OCI-LY7 (cell line): ENCODE results near the gene SLC16A12. TPM values are rescaled to one million over a fixed set of nuclear protein-coding genes. Genes with fewer than 3 reads are reported as not detected.

Experiments
- BruUV-seq: library from RNA; stranded (reverse); fragments of 400-500 nt; replicated peaks from 2 replicates; lab custom pipeline; 2021; lab: Mats Ljungman, UMichigan
- CTCF ChIA-PET: fragments of 300-600 bp; sonication (Branson Sonifier 250); formaldehyde crosslinking; loops from one replicate; lab custom pipeline; 2022; ENCODE audit warnings: antibody characterized with exemption; ENCODE audit not compliant: unreplicated experiment; lab: Charles Lee
- POLR2A ChIA-PET: fragments of 300-600 bp; sonication (Branson Sonifier 250); formaldehyde crosslinking; loops from one replicate; lab custom pipeline; 2022; ENCODE audit warnings: antibody characterized with exemption; lab: Charles Lee
- DNase-seq: peaks from one replicate; pipeline ENCODE4 v3.0.0-alpha.2; 2015; ENCODE audit warnings: low spot score
- H2AFZ ChIP-seq: fragments of 200-600 bp; sonication (generic), shearing (Covaris generic); 2 replicates; pipeline ENCODE4 v1.6.1; 2014; ENCODE audit warnings: mild to moderate bottlenecking, antibody characterized with exemption, low read length, moderate library complexity
- H3K27ac ChIP-seq: fragments of 200-600 bp; sonication (generic); 2 replicates; pipeline ENCODE4 v1.5.1; 2014; ENCODE audit warnings: mixed run types, low read depth, mild to moderate bottlenecking, moderate library complexity, low read length, inconsistent platforms; ENCODE audit not compliant: poor library complexity, severe bottlenecking
- H3K36me3 ChIP-seq: fragments of 200-600 bp; sonication (generic); 2 replicates; pipeline ENCODE4 v1.6.1; 2014; ENCODE audit warnings: mild to moderate bottlenecking, antibody characterized with exemption, low read length, moderate library complexity, mixed read lengths; ENCODE audit not compliant: insufficient read depth
- H3K4me1 ChIP-seq: fragments of 200-600 bp; sonication (generic); 2 replicates; pipeline ENCODE4 v1.5.1; 2014; ENCODE audit warnings: mild to moderate bottlenecking, low read length; ENCODE audit not compliant: insufficient read depth, poor library complexity, severe bottlenecking
- H3K4me2 ChIP-seq: fragments of 200-600 bp; sonication (generic); 2 replicates; pipeline ENCODE4 v1.6.1; 2014; ENCODE audit warnings: mild to moderate bottlenecking, low read length
- H3K4me3 ChIP-seq: fragments of 200-600 bp; sonication (generic); 2 replicates; pipeline ENCODE4 v1.5.1; 2014; ENCODE audit warnings: mild to moderate bottlenecking, low read depth, low read length; ENCODE audit not compliant: poor library complexity, severe bottlenecking
- H3K79me2 ChIP-seq: fragments of 200-600 bp; sonication (generic); 2 replicates; pipeline ENCODE4 v1.6.1; 2016; ENCODE audit warnings: low read depth, mild to moderate bottlenecking, low read length, moderate library complexity, mixed read lengths; ENCODE audit not compliant: insufficient read depth
- H3K9me2 ChIP-seq: fragments of 200-600 bp; sonication (generic); 2 replicates; pipeline ENCODE4 v1.6.1; 2016; ENCODE audit warnings: mild to moderate bottlenecking, low read length, mixed read lengths; ENCODE audit not compliant: insufficient read depth
- H3K9me3 ChIP-seq: fragments of 200-600 bp; sonication (generic); 2 replicates; pipeline ENCODE4 v1.6.1; 2014; ENCODE audit warnings: mild to moderate bottlenecking, mixed run types, low read length, mixed read lengths
- H4K20me1 ChIP-seq: fragments of 200-600 bp; sonication (generic); 2 replicates; pipeline ENCODE4 v1.6.1; 2014; ENCODE audit warnings: mild to moderate bottlenecking, antibody characterized with exemption, low read length, moderate library complexity, mixed read lengths; ENCODE audit not compliant: insufficient read depth
- CTCF ChIP-seq: fragments of 200-600 bp; sonication (generic); conservative IDR thresholded peaks from 2 replicates; pipeline ENCODE4 v1.5.1; 2014; ENCODE audit warnings: mild to moderate bottlenecking, antibody characterized with exemption, low read length, moderate library complexity, mixed read lengths
- EZH2phosphoT487 ChIP-seq: fragments of 200-600 bp; sonication (generic); IDR thresholded peaks from 2 replicates; pipeline ENCODE4 v1.6.1; 2018; ENCODE audit warnings: low read depth, borderline replicate concordance, mild to moderate bottlenecking, mixed run types, antibody characterized with exemption, low read length, moderate library complexity, mixed read lengths
- intact Hi-C: fragments of 100-400 bp; cut with micrococcal nuclease; formaldehyde crosslinking; loops from one replicate; pipeline ENCODE4 v1.10.0; 2022; ENCODE audit not compliant: unreplicated experiment
- total RNA-seq, 2 experiments: library from RNA; depleted of rRNA in 1 of 2; stranded (reverse); fragments of >200 nt in 1 of 2; shearing (Covaris generic) in 1 of 2; gene quantifications; 2 replicates each; pipeline ENCODE4 v1.2.3, GENCODE V29; 2014 to 2022

Gene SLC16A12
- total RNA-seq, 2 experiments from 2014 or later = not detected

GRCh38 chr10:89470628-89471027 is 64.8 kb downstream of the SLC16A12 start:
- no peak overlapping the region for H3K27ac ChIP-seq
- H3K36me3 ChIP-seq = no peaks in the 10 kb centered on the region
- H3K79me2 ChIP-seq = no peaks in the 10 kb centered on the region
- no TSS peak for BruUV-seq
- H3K4me2 ChIP-seq = no peak overlapping the region
- H3K4me1 ChIP-seq = no peaks in the 10 kb centered on the region
- no peak overlapping the region for H2AFZ ChIP-seq
- ChIA-PET POLR2A (no interaction called here), CTCF (no interaction called here)
- no peak for TF ChIP-seq EZH2phosphoT487
- no peak for TF ChIP-seq CTCF
- no peaks in the 10 kb centered on the region for H4K20me1 ChIP-seq
- H3K9me3 ChIP-seq = no peaks in the 10 kb centered on the region
- no peak overlapping the region for H3K4me3 ChIP-seq
- DNase-seq = no peak
- intact Hi-C loops = no loop called here
- H3K9me2 ChIP-seq = no peaks in the 10 kb centered on the region

DNA sequence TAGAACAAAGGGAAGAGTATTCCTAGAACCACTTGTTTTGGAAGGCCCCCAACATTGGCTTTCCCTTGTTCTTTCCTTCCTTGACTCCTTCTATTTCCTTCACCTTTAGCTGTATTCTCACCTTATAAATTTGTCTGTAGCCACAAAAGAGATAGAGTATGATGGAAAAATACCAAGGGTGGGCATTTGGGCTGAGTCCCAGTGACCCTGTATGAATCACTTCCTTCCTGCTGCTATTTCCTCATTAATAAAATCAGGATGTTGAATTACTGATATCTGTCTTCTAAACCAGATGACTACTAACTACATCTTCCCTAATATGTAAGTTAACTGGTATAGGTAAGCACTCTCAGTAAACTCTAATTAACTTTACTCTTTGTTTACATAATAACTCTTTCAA is 65.9 kb downstream of the SLC16A12 start:
- H4K20me1 ChIP-seq = no peaks in the 10 kb centered on the region
- DNase-seq = no peak
- no peaks in the 10 kb centered on the region for H3K4me1 ChIP-seq
- intact Hi-C loops = no loop called here
- no peaks in the 10 kb centered on the region for H3K36me3 ChIP-seq
- no peaks in the 10 kb centered on the region for H3K9me3 ChIP-seq
- POLR2A ChIA-PET = no interaction called here
- H3K4me3 ChIP-seq = no peak overlapping the region
- no TSS peak for BruUV-seq
- no peak overlapping the region for H3K4me2 ChIP-seq
- H3K79me2 ChIP-seq = no peaks in the 10 kb centered on the region
- H2AFZ ChIP-seq = no peak overlapping the region
- TF ChIP-seq CTCF (no peak), EZH2phosphoT487 (no peak)
- no peaks in the 10 kb centered on the region for H3K9me2 ChIP-seq
- H3K27ac ChIP-seq = no peak overlapping the region
- CTCF ChIA-PET = no interaction called here

GRCh38 chr10:89468191-89468965 is 67.0 kb downstream of the SLC16A12 start:
- H3K4me3 ChIP-seq = no peak overlapping the region
- CTCF ChIA-PET = no interaction called here

More at GRCh38 chr10:89468191-89468965, 67.0 kb downstream of the SLC16A12 start:
- no peaks in the 10 kb centered on the region for H3K9me3 ChIP-seq
- TF ChIP-seq CTCF = no peak
- no peak for TF ChIP-seq EZH2phosphoT487
- H4K20me1 ChIP-seq = no peaks in the 10 kb centered on the region
- no peaks in the 10 kb centered on the region for H3K9me2 ChIP-seq
- intact Hi-C loops = no loop called here
- BruUV-seq = no TSS peak
- no peak overlapping the region for H3K4me2 ChIP-seq
- no peak for DNase-seq
- no peak overlapping the region for H3K27ac ChIP-seq
- H3K36me3 ChIP-seq = no peaks in the 10 kb centered on the region
- no peaks in the 10 kb centered on the region for H3K4me1 ChIP-seq
- H2AFZ ChIP-seq = no peak overlapping the region
- no peaks in the 10 kb centered on the region for H3K79me2 ChIP-seq
- POLR2A ChIA-PET = no interaction called here
